ENCODE measurements around the gene CELF2. TPM values are rescaled to one million over a fixed set of nuclear protein-coding genes. Genes with fewer than 3 reads are reported as not detected.

Gene CELF2
- total and polyA plus RNA-seq, 2 of the 4 experiments (the other 2 are of a cell fraction), result 3.5 to 6.6 TPM

GRCh38 chr10:11382187-11382586, 364.5 kb downstream of the CELF2 start:
- no peak overlapping the region for H3K9ac ChIP-seq (ENCODE audit: low read depth, low read length)
- H2AK9ac ChIP-seq (replicated peaks; ENCODE audit: low read depth, low read length, poor library complexity), result no peak overlapping the region
- H3K4me1 ChIP-seq (ENCODE audit: control insufficient read depth, insufficient read depth, low read length), result no peaks in the 10 kb centered on the region
- H3K9me3 ChIP-seq (ENCODE audit: control insufficient read depth, insufficient read depth, low read length), result peaks cover 10% of the 10 kb centered on the region; the same call in 1 of the 2 replicates
- no peak overlapping the region for H4K91ac ChIP-seq (ENCODE audit: insufficient read depth, low read depth, low read length)
- no peak overlapping the region for H2BK120ac ChIP-seq (ENCODE audit: low read depth, low read length)
- H3K14ac ChIP-seq (replicated peaks; ENCODE audit: low read depth, low read length), result no peak overlapping the region
- H3K23ac ChIP-seq (ENCODE audit: low read depth, low read length), result no peak overlapping the region
- CTCF ChIA-PET, result no interaction called here
- no peaks in the 10 kb centered on the region for H3K27me3 ChIP-seq (ENCODE audit: control insufficient read depth, insufficient read depth, low read length)
- no peaks in the 10 kb centered on the region for H4K20me1 ChIP-seq (ENCODE audit: insufficient read depth, low read length)
- H2BK15ac ChIP-seq (ENCODE audit: low read depth, low read length), result no peak overlapping the region
- no peak overlapping the region for H2BK5ac ChIP-seq (ENCODE audit: low read depth, low read length, poor library complexity, severe bottlenecking)
- dilution Hi-C loops (cut with HindIII; ENCODE audit: low sequenced_read_pairs, unreplicated experiment), result no loop called here
- no peaks in the 10 kb centered on the region for H3K36me3 ChIP-seq (ENCODE audit: control insufficient read depth, insufficient read depth, low read length)
- no peak overlapping the region for H3K4ac ChIP-seq (ENCODE audit: low read depth, low read length)
- H4K8ac ChIP-seq (ENCODE audit: low read depth in 2 of 2, low read length in 2 of 2), result no peak overlapping the region
- no peak overlapping the region for H2BK20ac ChIP-seq (ENCODE audit: low read depth, low read length)
- H3K4me3 ChIP-seq (ENCODE audit: insufficient read depth, low read depth, low read length), result no peak overlapping the region
- no peaks in the 10 kb centered on the region for H3K9me1 ChIP-seq (ENCODE audit: insufficient read depth, low read length)
- WGBS, 2 experiments (ENCODE audit: extremely low coverage in 2 of 2, insufficient read length in 1 of 2), result 41% methylated on average over 4 of the region's 10 CpGs; no CpG with 5 or more reads in 1 of the 2 experiments
- no peak overlapping the region for H2AFZ ChIP-seq (replicated peaks; ENCODE audit: low read length, poor library complexity)
- ATAC-seq (ENCODE audit: low read depth) (no peak), DNase-seq (no peak)
- H3K27ac ChIP-seq (ENCODE audit: insufficient read depth, low read length), result no peak overlapping the region
- POLR2A ChIA-PET (ENCODE audit: unreplicated experiment), result no interaction called here
- no peak overlapping the region for H3K4me2 ChIP-seq (ENCODE audit: low read depth, low read length)
- H3K18ac ChIP-seq (ENCODE audit: low read depth, low read length), result no peak overlapping the region
- TF ChIP-seq CHD1 (IDR thresholded peaks at IDR 0.05; ENCODE audit: low read depth, low read length), result no peak
- TF ChIP-seq RAD21 (IDR thresholded peaks at IDR 0.05; ENCODE audit: low read length), result no peak
- TF ChIP-seq, protein P1, sequence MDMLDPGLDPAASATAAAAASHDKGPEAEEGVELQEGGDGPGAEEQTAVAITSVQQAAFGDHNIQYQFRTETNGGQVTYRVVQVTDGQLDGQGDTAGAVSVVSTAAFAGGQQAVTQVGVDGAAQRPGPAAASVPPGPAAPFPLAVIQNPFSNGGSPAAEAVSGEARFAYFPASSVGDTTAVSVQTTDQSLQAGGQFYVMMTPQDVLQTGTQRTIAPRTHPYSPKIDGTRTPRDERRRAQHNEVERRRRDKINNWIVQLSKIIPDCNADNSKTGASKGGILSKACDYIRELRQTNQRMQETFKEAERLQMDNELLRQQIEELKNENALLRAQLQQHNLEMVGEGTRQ (IDR thresholded peaks at IDR 0.05; ENCODE audit: low read depth, low read length), result no peak
- TF ChIP-seq MAFK (IDR thresholded peaks at IDR 0.05; ENCODE audit: low read depth, low read length), result no peak
- no peak for TF ChIP-seq NFE2L2 (IDR thresholded peaks at IDR 0.05; ENCODE audit: low read depth, low read length)
- TF ChIP-seq, protein P2, sequence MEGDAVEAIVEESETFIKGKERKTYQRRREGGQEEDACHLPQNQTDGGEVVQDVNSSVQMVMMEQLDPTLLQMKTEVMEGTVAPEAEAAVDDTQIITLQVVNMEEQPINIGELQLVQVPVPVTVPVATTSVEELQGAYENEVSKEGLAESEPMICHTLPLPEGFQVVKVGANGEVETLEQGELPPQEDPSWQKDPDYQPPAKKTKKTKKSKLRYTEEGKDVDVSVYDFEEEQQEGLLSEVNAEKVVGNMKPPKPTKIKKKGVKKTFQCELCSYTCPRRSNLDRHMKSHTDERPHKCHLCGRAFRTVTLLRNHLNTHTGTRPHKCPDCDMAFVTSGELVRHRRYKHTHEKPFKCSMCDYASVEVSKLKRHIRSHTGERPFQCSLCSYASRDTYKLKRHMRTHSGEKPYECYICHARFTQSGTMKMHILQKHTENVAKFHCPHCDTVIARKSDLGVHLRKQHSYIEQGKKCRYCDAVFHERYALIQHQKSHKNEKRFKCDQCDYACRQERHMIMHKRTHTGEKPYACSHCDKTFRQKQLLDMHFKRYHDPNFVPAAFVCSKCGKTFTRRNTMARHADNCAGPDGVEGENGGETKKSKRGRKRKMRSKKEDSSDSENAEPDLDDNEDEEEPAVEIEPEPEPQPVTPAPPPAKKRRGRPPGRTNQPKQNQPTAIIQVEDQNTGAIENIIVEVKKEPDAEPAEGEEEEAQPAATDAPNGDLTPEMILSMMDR (conservative IDR thresholded peaks at IDR 0.05; ENCODE audit: low read depth, low read length), result no peak
- TF ChIP-seq RFX5 (IDR thresholded peaks at IDR 0.05; ENCODE audit: low read depth, low read length), result no peak
- TF ChIP-seq BHLHE40 (IDR thresholded peaks at IDR 0.05; ENCODE audit: low read depth, low read length), result no peak
- TF ChIP-seq, protein P3, sequence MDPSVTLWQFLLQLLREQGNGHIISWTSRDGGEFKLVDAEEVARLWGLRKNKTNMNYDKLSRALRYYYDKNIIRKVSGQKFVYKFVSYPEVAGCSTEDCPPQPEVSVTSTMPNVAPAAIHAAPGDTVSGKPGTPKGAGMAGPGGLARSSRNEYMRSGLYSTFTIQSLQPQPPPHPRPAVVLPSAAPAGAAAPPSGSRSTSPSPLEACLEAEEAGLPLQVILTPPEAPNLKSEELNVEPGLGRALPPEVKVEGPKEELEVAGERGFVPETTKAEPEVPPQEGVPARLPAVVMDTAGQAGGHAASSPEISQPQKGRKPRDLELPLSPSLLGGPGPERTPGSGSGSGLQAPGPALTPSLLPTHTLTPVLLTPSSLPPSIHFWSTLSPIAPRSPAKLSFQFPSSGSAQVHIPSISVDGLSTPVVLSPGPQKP (IDR thresholded peaks at IDR 0.05; ENCODE audit: borderline replicate concordance, low read depth, low read length), result no peak
- no peak for TF ChIP-seq SMC3 (IDR thresholded peaks at IDR 0.05; ENCODE audit: low read depth, low read length)
- no peak for TF ChIP-seq FOS (IDR thresholded peaks at IDR 0.05; ENCODE audit: low read depth, low read length)
- in situ Hi-C loops (cut with MboI; ENCODE audit: low sequenced_read_pairs), result no loop called here
- BruUV-seq (replicated peaks), result no TSS peak
- H3K56ac ChIP-seq (ENCODE audit: extremely low read depth, insufficient read depth, low read length), result no peak overlapping the region
- no peak overlapping the region for H4K5ac ChIP-seq (ENCODE audit: low read depth, low read length)
- intact Hi-C loops (cut with micrococcal nuclease), result no loop called here
- no peak overlapping the region for H2AK5ac ChIP-seq (ENCODE audit: low read depth, low read length)
- no peaks in the 10 kb centered on the region for H3K79me1 ChIP-seq (ENCODE audit: low read depth in 1 of 2, low read length in 2 of 2)
